GM12878 (cell line): ENCODE data around the gene FILIP1L. TPM values are rescaled to one million over a fixed set of nuclear protein-coding genes. Genes with fewer than 3 reads are reported as not detected.

Experiments used
- ATAC-seq: fragments of 200-7000 bp; cut with Tn5 transposase; 3 replicates; pipeline ENCODE4 v1.9.1; 2020; ENCODE audit warnings: mild to moderate bottlenecking, moderate library complexity
- BruUV-seq: library from RNA; stranded (reverse); fragments of 400-500 nt; replicated peaks from 2 replicates; lab custom pipeline; 2021; lab: Mats Ljungman, UMichigan
- CTCF ChIA-PET: fragments of 300-600 bp; sonication (Branson Sonifier 250); formaldehyde crosslinking; extraction: SDS; loops from one replicate; lab custom pipeline; 2021; ENCODE audit warnings: inconsistent platforms; lab: Yijun Ruan, JAX
- POLR2A ChIA-PET: fragments of 350-600 bp; formaldehyde crosslinking; extraction: SDS; loops from one replicate; lab custom pipeline; 2021; ENCODE audit warnings: inconsistent platforms; lab: Charles Lee
- RAD21 ChIA-PET: fragments of 300-600 bp; sonication (Branson Sonifier 250); formaldehyde crosslinking; loops from one replicate; lab custom pipeline; 2023; ENCODE audit warnings: antibody characterized with exemption; ENCODE audit not compliant: unreplicated experiment; lab: Charles Lee
- SMC1A ChIA-PET: fragments of 300-600 bp; sonication (Branson Sonifier 250); formaldehyde crosslinking; loops from one replicate; lab custom pipeline; 2023; ENCODE audit not compliant: unreplicated experiment, uncharacterized antibody; lab: Charles Lee
- DNase-seq: peaks from one replicate; pipeline ENCODE4 v3.0.0-alpha.2; 2011; ENCODE audit warnings: low read depth, low spot score
- FAIRE-seq: peaks from 3 replicates; lab custom pipeline; 2011; peaks lifted over from hg19 to GRCh38; lab: Jason Lieb, UNC
- H2AFZ ChIP-seq: 2 replicates; pipeline ENCODE4 v1.6.0; 2011; ENCODE audit warnings: low read depth, low read length, control low read depth; ENCODE audit not compliant: control insufficient read depth
- H3K27ac ChIP-seq: 2 replicates; pipeline ENCODE4 v1.5.1; 2011; ENCODE audit warnings: control low read depth; ENCODE audit not compliant: control insufficient read depth, insufficient read depth
- H3K27me3 ChIP-seq, 2 experiments: replicated peaks in 1 of 2; 2 replicates each; pipeline versions ENCODE4 v1.6.0 to v1.6.1; 2011; ENCODE audit warnings: low read length in 1 of 2; ENCODE audit not compliant: control insufficient read depth in 2 of 2, insufficient read depth in 2 of 2
- H3K36me3 ChIP-seq, 2 experiments: 2 replicates each; pipeline ENCODE4 v1.5.1; 2011; ENCODE audit warnings: low read length in 1 of 2; ENCODE audit not compliant: control insufficient read depth in 2 of 2, insufficient read depth in 2 of 2
- H3K4me1 ChIP-seq: 2 replicates; pipeline ENCODE4 v1.6.1; 2011; ENCODE audit warnings: mild to moderate bottlenecking, low read length, moderate library complexity, mixed read lengths; ENCODE audit not compliant: control insufficient read depth, insufficient read depth
- H3K4me2 ChIP-seq: 2 replicates; pipeline ENCODE4 v1.6.0; 2011; ENCODE audit warnings: control low read depth; ENCODE audit not compliant: control insufficient read depth, insufficient read depth
- H3K4me3 ChIP-seq: fragments of 200-600 bp; sonication (generic); 2 replicates; pipeline ENCODE4 v1.5.1; 2016
- H3K79me2 ChIP-seq: 2 replicates; pipeline ENCODE4 v1.6.0; 2011; ENCODE audit warnings: low read length; ENCODE audit not compliant: control insufficient read depth, insufficient read depth
- H3K9ac ChIP-seq: 2 replicates; pipeline ENCODE4 v1.8.0; 2011; ENCODE audit warnings: low read length, control low read depth, mixed read lengths; ENCODE audit not compliant: control insufficient read depth, insufficient read depth
- H3K9me3 ChIP-seq: replicated peaks from 3 replicates; pipeline ENCODE4 v1.5.1; 2011; ENCODE audit warnings: mild to moderate bottlenecking, low read length; ENCODE audit not compliant: control insufficient read depth, insufficient read depth
- H4K20me1 ChIP-seq: 2 replicates; pipeline ENCODE4 v1.6.0; 2011; ENCODE audit not compliant: control insufficient read depth, insufficient read depth
- GABPA ChIP-seq: IDR thresholded peaks from 2 replicates; pipeline ENCODE4 v1.6.1; 2014; ENCODE audit warnings: antibody characterized with exemption, low read depth, mild to moderate bottlenecking, inconsistent platforms
- REST ChIP-seq: IDR thresholded peaks from 2 replicates; pipeline ENCODE4 v1.6.1; 2012; ENCODE audit warnings: mild to moderate bottlenecking, low read depth, low read length
- WGBS: methylation state at CpG from one replicate; pipeline ENCODE4 v1.1.6; 2016; ENCODE audit warnings: low lambda C conversion rate; ENCODE audit not compliant: insufficient replicate concordance, insufficient coverage; ENCODE audit errors: missing lambda C conversion rate; 5-methylcytosine and 5-hydroxymethylcytosine counted together
- in situ Hi-C: fragments of 300-500 bp; cut with MboI; formaldehyde crosslinking; loops from 9 replicates; pipeline ENCODE4 v1.14.3; 2018; ENCODE audit warnings: mixed read lengths
- intact Hi-C: fragments of 100-400 bp; cut with micrococcal nuclease; formaldehyde crosslinking; loops from one replicate; pipeline ENCODE4 v1.14.2; 2022; ENCODE audit not compliant: unreplicated experiment
- polyA plus RNA-seq, 11 experiments: library from polyadenylated mRNA; depleted of rRNA in 4 of 11; unstranded in 6 of 11; stranded (reverse) in 5 of 11; fragments of >200 nt; fragmentation: Nextera tagmentation in 4 of 11; fragmentation: Illumina TruSeq in 1 of 11; extraction: Ambion mirVana in 4 of 11; extraction: Trizol in 1 of 11; gene quantifications; 1 replicate in 1 of 11; 2 replicates in 10 of 11; pipeline versions ENCODE4 v1.2.1 to v1.2.3, GENCODE V29; 2011 to 2016; ENCODE audit warnings: inconsistent platforms in 2 of 11, missing spikeins in 2 of 11, low read depth in 1 of 11
- total RNA-seq, 4 experiments: library from RNA; depleted of rRNA in 3 of 4; stranded (reverse); fragments of >200 nt in 3 of 4; fragmentation: Illumina TruSeq in 1 of 4; extraction: Trizol in 1 of 4; gene quantifications; 2 replicates each; pipeline versions ENCODE4 v1.2.1 to v1.2.3, GENCODE V29; 2013 to 2021

FILIP1L gene
- total and polyA plus RNA-seq, 10 of the 15 experiments (the other 5 are each of a cell fraction or from before 2014, with no cell fraction given), result 0.24 to 6.1 (median 3.5) TPM

GRCh38 chr3:99911433-99911832 is 202.9 kb downstream of the FILIP1L start:
- POLR2A ChIA-PET, result no interaction called here
- no peaks in the 10 kb centered on the region for H3K9me3 ChIP-seq
- SMC1A ChIA-PET, result interaction anchor here (0.9 to 1.1 kb wide), 2 partner anchors 17 to 18 kb away, joined by 3 to 4 read pairs; no protein-coding TSS in a partner anchor
- no TSS peak for BruUV-seq
- intact Hi-C loops, result no loop called here
- TF ChIP-seq GABPA, result no peak
- TF ChIP-seq REST, result no peak
- TF ChIP-seq, all 136 proteins: peak for 0
- Histone ChIP-seq H3K4me3 (no peak overlapping the region), H3K4me1 (no peaks in the 10 kb centered on the region), H3K4me2 (no peak overlapping the region), H3K9ac (no peak overlapping the region), H2AFZ (no peak overlapping the region), H4K20me1 (no peaks in the 10 kb centered on the region), H3K36me3 (no peaks in the 10 kb centered on the region), H3K27ac (no peak overlapping the region), H3K27me3 (no peaks in the 10 kb centered on the region), H3K79me2 (no peaks in the 10 kb centered on the region; the same call in 1 of the 2 replicates)
- DNase-seq (no peak), ATAC-seq (no peak), FAIRE-seq (no peak)
- CTCF ChIA-PET, result no interaction called here
- in situ Hi-C loops, result loop anchor here (10.0 kb wide), 1 partner anchor 57 kb away; no protein-coding TSS in a partner anchor
- RAD21 ChIA-PET, result no interaction called here
- 64% methylated on average over 3 of the region's 3 CpGs for WGBS
